GM23338 (cell line): Measurements from ENCODE around the gene ZNF627. TPM values are rescaled to one million over a fixed set of nuclear protein-coding genes. Genes with fewer than 3 reads are reported as not detected.

Source experiments
- ATAC-seq: fragments of 200-7000 bp; cut with Tn5 transposase; 3 replicates; pipeline ENCODE4 v1.9.1; 2020
- DNase-seq: peaks from one replicate; pipeline ENCODE4 v3.0.0-alpha.2; 2015; ENCODE audit warnings: low spot score
- H2AFZ ChIP-seq: fragments of 200-600 bp; sonication (generic); 2 replicates; pipeline ENCODE4 v1.8.0; 2016; ENCODE audit warnings: antibody characterized with exemption, mild to moderate bottlenecking, moderate library complexity
- H3F3A ChIP-seq: fragments of 200-600 bp; sonication (generic); replicated peaks from 2 replicates; pipeline ENCODE4 v1.8.0; 2017; ENCODE audit warnings: antibody characterized with exemption, mixed run types, low read depth
- H3K27ac ChIP-seq: fragments of 200-600 bp; sonication (generic); 2 replicates; pipeline ENCODE4 v1.6.1; 2016; ENCODE audit warnings: low read depth
- H3K27me3 ChIP-seq: fragments of 200-600 bp; sonication (generic); 2 replicates; pipeline ENCODE4 v1.8.0; 2016; ENCODE audit warnings: mild to moderate bottlenecking, mixed run types, moderate library complexity; ENCODE audit not compliant: insufficient read depth
- H3K36me3 ChIP-seq: fragments of 200-600 bp; sonication (generic); 2 replicates; pipeline ENCODE4 v1.8.0; 2016; ENCODE audit warnings: mild to moderate bottlenecking; ENCODE audit not compliant: insufficient read depth
- H3K4me1 ChIP-seq: fragments of 200-600 bp; sonication (generic); 2 replicates; pipeline ENCODE4 v1.8.0; 2016; ENCODE audit warnings: mild to moderate bottlenecking, moderate library complexity; ENCODE audit not compliant: insufficient read depth
- H3K4me2 ChIP-seq: fragments of 200-600 bp; sonication (generic); 2 replicates; pipeline ENCODE4 v1.7.1; 2017; ENCODE audit warnings: mixed run types
- H3K4me3 ChIP-seq: fragments of 200-600 bp; sonication (generic); 2 replicates; pipeline ENCODE4 v1.6.1; 2016; ENCODE audit warnings: mixed run types
- H3K79me2 ChIP-seq: fragments of 200-600 bp; sonication (generic); replicated peaks from 2 replicates; pipeline ENCODE4 v1.8.0; 2017; ENCODE audit warnings: mild to moderate bottlenecking; ENCODE audit not compliant: insufficient read depth
- H3K9me2 ChIP-seq: fragments of 200-600 bp; sonication (generic); 2 replicates; pipeline ENCODE4 v1.8.0; 2017; ENCODE audit not compliant: insufficient read depth
- H4K20me1 ChIP-seq: fragments of 200-600 bp; sonication (generic); replicated peaks from 2 replicates; pipeline ENCODE4 v1.8.0; 2017; ENCODE audit warnings: mild to moderate bottlenecking; ENCODE audit not compliant: insufficient read depth
- H3K27ac Mint-ChIP-seq: 2 replicates; pipeline ENCODE4 v1.8.0; 2020; ENCODE audit warnings: inconsistent platforms, mild to moderate bottlenecking, moderate library complexity, mixed read lengths
- H3K27me3 Mint-ChIP-seq: 3 replicates; pipeline ENCODE4 v1.8.0; 2022; ENCODE audit warnings: low read depth, mild to moderate bottlenecking, moderate library complexity, mixed read lengths, inconsistent platforms; ENCODE audit not compliant: insufficient read depth, poor library complexity
- H3K36me3 Mint-ChIP-seq: 3 replicates; pipeline ENCODE4 v1.8.0; 2021; ENCODE audit warnings: low read depth, mild to moderate bottlenecking, inconsistent platforms, moderate library complexity, mixed read lengths
- H3K4me1 Mint-ChIP-seq: 3 replicates; pipeline ENCODE4 v1.8.0; 2020; ENCODE audit warnings: mild to moderate bottlenecking, inconsistent platforms, mixed read lengths
- H3K4me3 Mint-ChIP-seq: 3 replicates; pipeline ENCODE4 v1.8.0; 2021; ENCODE audit warnings: moderate library complexity, mild to moderate bottlenecking, inconsistent platforms, mixed read lengths
- H3K9me3 Mint-ChIP-seq: 3 replicates; pipeline ENCODE4 v1.8.0; 2020; ENCODE audit warnings: moderate library complexity, mild to moderate bottlenecking, inconsistent platforms, mixed read lengths
- CREB1 ChIP-seq: fragments of 250-450 bp; sonication (Bioruptor Pico); IDR thresholded peaks from 2 replicates; pipeline ENCODE4 v1.5.0; 2020; ENCODE audit warnings: low read depth, mild to moderate bottlenecking, moderate library complexity
- ETS1 ChIP-seq: IDR thresholded peaks from 2 replicates; pipeline ENCODE4 v1.6.1; 2016; ENCODE audit warnings: antibody characterized with exemption
- EZH2 ChIP-seq: fragments of 200-600 bp; sonication (generic); IDR thresholded peaks from one replicate; pipeline ENCODE4 v1.8.0; 2017; ENCODE audit warnings: antibody characterized with exemption, mild to moderate bottlenecking, low read depth; ENCODE audit not compliant: unreplicated experiment
- EZH2phosphoT487 ChIP-seq: fragments of 200-600 bp; sonication (generic); IDR thresholded peaks from one replicate; pipeline ENCODE4 v1.8.1; 2018; ENCODE audit warnings: antibody characterized with exemption; ENCODE audit not compliant: unreplicated experiment
- JUNB ChIP-seq: IDR thresholded peaks from one replicate; pipeline ENCODE4 v1.6.1; 2016; ENCODE audit warnings: antibody characterized with exemption; ENCODE audit not compliant: unreplicated experiment
- NANOG ChIP-seq: IDR thresholded peaks from 2 replicates; pipeline ENCODE4 v1.6.1; 2016; ENCODE audit warnings: antibody characterized with exemption, borderline replicate concordance
- POLR2AphosphoS5 ChIP-seq: IDR thresholded peaks from 2 replicates; pipeline ENCODE4 v1.6.1; 2016; ENCODE audit warnings: antibody characterized with exemption, low read depth
- REST ChIP-seq: IDR thresholded peaks from one replicate; pipeline ENCODE4 v1.6.1; 2018; ENCODE audit warnings: antibody characterized with exemption; ENCODE audit not compliant: unreplicated experiment
- STAT1 ChIP-seq: IDR thresholded peaks from one replicate; pipeline ENCODE4 v1.6.1; 2016; ENCODE audit warnings: antibody characterized with exemption; ENCODE audit not compliant: unreplicated experiment
- ZNF114 ChIP-seq: fragments of 250-450 bp; sonication (Bioruptor Pico); IDR thresholded peaks from 2 replicates; pipeline ENCODE4 v1.5.0; 2020; ENCODE audit warnings: mild to moderate bottlenecking, moderate library complexity
- ZNF331 ChIP-seq: fragments of 250-450 bp; sonication (Bioruptor Pico); IDR thresholded peaks from 2 replicates; pipeline ENCODE4 v1.5.0; 2020; ENCODE audit warnings: low read depth, mild to moderate bottlenecking, moderate library complexity
- ZNF462 ChIP-seq: fragments of 250-450 bp; sonication (Bioruptor Pico); IDR thresholded peaks from 2 replicates; pipeline ENCODE4 v1.5.0; 2020; ENCODE audit warnings: mild to moderate bottlenecking, moderate library complexity
- polyA plus RNA-seq: library from polyadenylated mRNA; unstranded; fragments of >200 nt; fragmentation: Nextera tagmentation; extraction: Ambion mirVana; gene quantifications from 2 replicates; pipeline ENCODE4 v1.2.1, GENCODE V29; 2016
- total RNA-seq: library from RNA; depleted of rRNA; stranded (reverse); fragments of >200 nt; shearing (Covaris generic); gene quantifications from 2 replicates; pipeline ENCODE4 v1.2.3, GENCODE V29; 2014
- TF ChIP-seq, protein P1 (sequence below), 2 experiments: fragments of 200-600 bp in 1 of 2; sonication (generic) in 1 of 2; conservative IDR thresholded peaks; 2 replicates each; pipeline versions ENCODE4 v1.5.1 to v1.6.1; 2016 to 2017; ENCODE audit warnings: antibody characterized with exemption in 2 of 2, low read depth in 2 of 2, mild to moderate bottlenecking in 2 of 2, moderate library complexity in 1 of 2

ZNF627 gene
- total and polyA plus RNA-seq, 2 experiments from 2014 or later = 9.0 to 15.4 TPM

DNA sequence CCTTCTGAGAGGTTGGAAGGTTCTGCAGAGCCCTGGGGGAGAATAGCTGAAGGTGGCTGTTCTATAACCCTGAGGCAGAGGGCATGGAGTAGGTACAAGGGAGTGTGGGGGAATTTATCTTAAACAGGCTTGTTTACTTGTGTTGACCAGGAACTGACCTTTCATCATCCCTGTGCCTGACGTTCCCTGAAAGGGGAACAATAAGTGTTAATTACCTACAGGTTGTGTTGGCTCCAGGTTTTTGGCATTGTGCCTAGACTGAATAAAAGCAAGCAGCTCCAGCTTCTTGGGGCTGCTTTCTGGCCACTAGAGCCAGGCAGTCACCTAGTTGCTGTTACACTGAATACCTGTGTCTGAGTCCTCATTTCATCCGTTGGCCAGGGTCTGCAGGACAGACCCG, 60.0 kb downstream of the ZNF627 start:
- no peaks in the 10 kb centered on the region for H3K4me1 ChIP-seq
- H3K9me2 ChIP-seq = no peaks in the 10 kb centered on the region
- peaks cover 2% of the 10 kb centered on the region for H3K27me3 Mint-ChIP-seq
- H3K4me2 ChIP-seq = no peak overlapping the region
- TF ChIP-seq, protein P1, sequence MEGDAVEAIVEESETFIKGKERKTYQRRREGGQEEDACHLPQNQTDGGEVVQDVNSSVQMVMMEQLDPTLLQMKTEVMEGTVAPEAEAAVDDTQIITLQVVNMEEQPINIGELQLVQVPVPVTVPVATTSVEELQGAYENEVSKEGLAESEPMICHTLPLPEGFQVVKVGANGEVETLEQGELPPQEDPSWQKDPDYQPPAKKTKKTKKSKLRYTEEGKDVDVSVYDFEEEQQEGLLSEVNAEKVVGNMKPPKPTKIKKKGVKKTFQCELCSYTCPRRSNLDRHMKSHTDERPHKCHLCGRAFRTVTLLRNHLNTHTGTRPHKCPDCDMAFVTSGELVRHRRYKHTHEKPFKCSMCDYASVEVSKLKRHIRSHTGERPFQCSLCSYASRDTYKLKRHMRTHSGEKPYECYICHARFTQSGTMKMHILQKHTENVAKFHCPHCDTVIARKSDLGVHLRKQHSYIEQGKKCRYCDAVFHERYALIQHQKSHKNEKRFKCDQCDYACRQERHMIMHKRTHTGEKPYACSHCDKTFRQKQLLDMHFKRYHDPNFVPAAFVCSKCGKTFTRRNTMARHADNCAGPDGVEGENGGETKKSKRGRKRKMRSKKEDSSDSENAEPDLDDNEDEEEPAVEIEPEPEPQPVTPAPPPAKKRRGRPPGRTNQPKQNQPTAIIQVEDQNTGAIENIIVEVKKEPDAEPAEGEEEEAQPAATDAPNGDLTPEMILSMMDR (conservative IDR thresholded peaks at IDR 0.05; ENCODE audit: low read depth in 2 of 2) = no peak
- TF ChIP-seq NANOG (no peak), POLR2AphosphoS5 (no peak), ZNF462 (CRISPR knock-in tag) (no peak), ZNF114 (CRISPR knock-in tag) (no peak), ETS1 (no peak), REST (no peak), JUNB (no peak), STAT1 (no peak), EZH2 (no peak), EZH2phosphoT487 (no peak), ZNF331 (CRISPR knock-in tag) (no peak), CREB1 (CRISPR knock-in tag) (no peak)
- no peak for DNase-seq
- H3K79me2 ChIP-seq = no peaks in the 10 kb centered on the region
- H3K27ac Mint-ChIP-seq = no peak overlapping the region
- H3K27ac ChIP-seq = no peak overlapping the region
- no peak for ATAC-seq
- H3K4me3 Mint-ChIP-seq = no peak overlapping the region
- peaks cover 53% of the 10 kb centered on the region for H3K36me3 Mint-ChIP-seq
- no peaks in the 10 kb centered on the region for H3K27me3 ChIP-seq
- H3K36me3 ChIP-seq = peaks cover 15% of the 10 kb centered on the region
- H3K9me3 Mint-ChIP-seq = peaks cover 67% of the 10 kb centered on the region
- no peaks in the 10 kb centered on the region for H4K20me1 ChIP-seq
- H2AFZ ChIP-seq = no peak overlapping the region
- no peaks in the 10 kb centered on the region for H3F3A ChIP-seq
- no peaks in the 10 kb centered on the region for H3K4me1 Mint-ChIP-seq
- H3K4me3 ChIP-seq = no peak overlapping the region
